Measurements from ENCODE around the gene NDRG4.

GRCh38 chr16:58518083-58518979 is 18.4 kb downstream of the NDRG4 start:
- TF ChIP-seq, protein P1, sequence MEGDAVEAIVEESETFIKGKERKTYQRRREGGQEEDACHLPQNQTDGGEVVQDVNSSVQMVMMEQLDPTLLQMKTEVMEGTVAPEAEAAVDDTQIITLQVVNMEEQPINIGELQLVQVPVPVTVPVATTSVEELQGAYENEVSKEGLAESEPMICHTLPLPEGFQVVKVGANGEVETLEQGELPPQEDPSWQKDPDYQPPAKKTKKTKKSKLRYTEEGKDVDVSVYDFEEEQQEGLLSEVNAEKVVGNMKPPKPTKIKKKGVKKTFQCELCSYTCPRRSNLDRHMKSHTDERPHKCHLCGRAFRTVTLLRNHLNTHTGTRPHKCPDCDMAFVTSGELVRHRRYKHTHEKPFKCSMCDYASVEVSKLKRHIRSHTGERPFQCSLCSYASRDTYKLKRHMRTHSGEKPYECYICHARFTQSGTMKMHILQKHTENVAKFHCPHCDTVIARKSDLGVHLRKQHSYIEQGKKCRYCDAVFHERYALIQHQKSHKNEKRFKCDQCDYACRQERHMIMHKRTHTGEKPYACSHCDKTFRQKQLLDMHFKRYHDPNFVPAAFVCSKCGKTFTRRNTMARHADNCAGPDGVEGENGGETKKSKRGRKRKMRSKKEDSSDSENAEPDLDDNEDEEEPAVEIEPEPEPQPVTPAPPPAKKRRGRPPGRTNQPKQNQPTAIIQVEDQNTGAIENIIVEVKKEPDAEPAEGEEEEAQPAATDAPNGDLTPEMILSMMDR (IDR thresholded peaks at IDR 0.05), result no peak
- no peak for TF ChIP-seq POLR2A (IDR thresholded peaks at IDR 0.05)

Data from stomach (tissue), 4 donors.